GM18909 (cell line): ENCODE data around the gene AFG3L2.
A peak's percentile ranks its signal among the peaks of the same experiment; 100 is the strongest.
"Not testable (repeated sequence)": the region's sequence is repeated elsewhere in the genome, so short reads cannot be mapped to it uniquely, and the experiment has no call there.

Experiments used
- ATAC-seq: cut with Tn5 transposase; IDR thresholded peaks from one replicate; pipeline ENCODE4 v1.9.1; 2021; ENCODE audit warnings: mild to moderate bottlenecking; ENCODE audit not compliant: unreplicated experiment, poor library complexity

Gene AFG3L2

DNA sequence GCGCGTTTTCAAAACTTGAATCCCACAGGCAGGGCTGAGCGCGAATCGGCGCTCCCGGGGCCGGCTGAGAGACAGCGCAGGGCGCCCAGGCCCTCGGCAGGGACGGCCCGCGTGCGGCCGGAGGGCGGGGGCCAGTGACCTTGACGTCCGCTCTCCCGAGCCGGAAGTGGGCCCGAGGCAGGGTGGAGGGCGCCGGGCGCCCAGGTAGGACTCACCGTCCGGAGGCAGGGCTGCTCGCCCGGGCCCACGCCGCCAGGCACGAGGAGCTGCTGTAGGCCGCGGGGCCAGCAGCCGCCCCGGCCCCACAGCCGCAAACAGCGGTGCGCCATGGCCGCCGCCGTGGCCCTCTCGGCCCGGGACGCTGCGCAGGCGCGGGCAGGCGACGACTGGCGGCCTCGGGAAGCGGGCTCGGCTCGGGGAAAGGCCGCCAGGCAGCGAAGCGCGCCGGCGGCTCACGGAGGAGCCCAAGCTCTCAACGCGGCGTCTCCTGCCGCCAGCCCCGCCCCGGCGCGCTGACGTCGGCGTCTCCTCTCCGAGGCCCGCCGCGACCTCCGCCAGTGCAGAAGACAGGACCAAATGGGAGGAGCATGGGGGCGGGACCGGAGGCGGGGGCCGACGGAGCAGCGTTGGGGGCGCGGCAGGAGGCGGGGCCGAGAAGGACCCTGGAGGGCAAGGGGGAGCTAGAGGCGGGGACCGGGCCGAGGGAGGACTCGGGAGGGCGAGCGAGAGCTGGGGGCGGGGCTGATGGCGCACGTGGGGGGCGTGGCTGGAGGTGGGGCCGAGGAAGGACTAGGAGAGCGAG lies at the start of gene AFG3L2:
Gene AFG3L2, minus strand, starts transcription at position 474 of the 802 bp plus-strand sequence. Its CDS starts 145 bp downstream, at position 329.
- peak; percentile 92 for ATAC-seq

DNA sequence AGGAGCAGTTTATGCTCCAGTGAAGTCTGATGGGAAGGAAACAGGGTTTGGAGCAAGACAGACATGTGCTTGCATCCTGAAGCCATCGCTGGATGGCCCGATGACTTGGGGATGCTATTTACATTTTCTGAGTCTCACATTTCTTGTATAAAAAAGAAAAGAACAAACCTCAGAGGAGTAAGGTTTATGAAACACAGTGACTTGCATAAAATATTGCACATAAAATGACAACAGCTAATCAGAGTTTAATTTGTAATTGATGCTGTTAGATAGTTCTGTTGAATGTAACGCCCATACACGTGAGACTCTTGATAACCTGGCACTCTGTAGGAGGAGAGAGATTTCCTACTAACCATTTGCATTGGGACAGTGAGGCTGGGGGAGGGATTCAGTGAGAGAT lies 47.2 kb upstream of the AFG3L2 start:
- no peak for ATAC-seq

DNA sequence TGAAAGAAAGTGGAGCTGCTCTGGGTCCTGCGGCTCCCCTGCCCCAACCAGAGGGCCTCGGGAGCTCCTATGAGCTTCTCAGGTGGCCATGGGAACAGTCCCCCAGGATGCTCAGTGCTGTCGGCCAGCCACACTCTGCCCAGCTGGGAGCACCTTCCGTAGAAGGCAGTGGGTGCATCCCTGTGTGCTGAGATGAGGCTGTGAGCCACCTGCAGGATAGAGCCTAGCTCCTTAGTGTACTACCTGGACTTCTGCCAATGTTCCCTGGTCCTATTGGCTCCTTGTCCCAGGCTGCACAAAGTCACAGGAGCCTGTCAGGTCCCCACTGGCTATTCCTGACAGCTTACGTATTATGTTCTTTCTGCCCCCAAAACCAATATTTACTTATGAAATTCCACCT lies 46.8 kb upstream of the AFG3L2 start:
- ATAC-seq: no peak

DNA sequence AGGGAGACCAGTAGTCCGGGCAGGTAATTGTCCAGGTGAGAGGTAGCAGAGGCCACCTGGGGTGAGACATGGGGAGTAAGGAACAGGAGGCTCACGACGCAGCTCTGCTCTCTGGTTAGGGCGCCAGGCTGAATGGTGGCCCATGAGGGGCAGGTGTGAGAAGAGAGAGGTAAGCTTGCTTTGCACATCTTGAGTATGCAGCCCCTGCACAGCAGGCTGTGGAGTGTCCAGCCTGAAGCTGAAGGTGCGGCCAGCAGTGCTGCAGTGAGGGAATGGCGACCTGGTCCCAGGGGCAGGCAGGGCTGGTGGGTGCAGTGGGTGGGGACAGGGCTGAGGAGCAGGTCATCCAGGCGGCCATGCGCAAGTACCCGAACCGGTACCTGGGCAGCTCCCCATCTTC lies 46.4 kb upstream of the AFG3L2 start:
- no peak for ATAC-seq

DNA sequence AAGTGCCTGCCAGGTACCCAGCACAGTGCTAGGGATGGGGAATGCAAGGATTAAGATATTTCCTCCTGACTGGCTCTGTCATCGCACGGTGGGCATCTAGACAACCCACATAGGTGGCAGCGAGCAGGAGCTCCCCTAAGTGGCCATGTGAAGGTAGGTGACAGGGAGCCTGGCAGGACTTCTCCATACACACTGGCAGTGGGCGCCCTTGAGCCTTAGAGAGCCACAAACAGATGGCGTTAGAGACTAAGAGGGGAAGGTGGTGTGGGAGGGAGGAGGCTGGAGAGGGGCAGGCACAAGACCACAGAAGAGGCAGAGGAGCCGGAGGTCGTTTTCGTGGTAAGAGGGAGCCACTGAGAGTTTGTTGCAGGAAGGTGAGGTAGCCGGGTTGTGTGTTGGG lies 45.9 kb upstream of the AFG3L2 start:
- no peak for ATAC-seq

DNA sequence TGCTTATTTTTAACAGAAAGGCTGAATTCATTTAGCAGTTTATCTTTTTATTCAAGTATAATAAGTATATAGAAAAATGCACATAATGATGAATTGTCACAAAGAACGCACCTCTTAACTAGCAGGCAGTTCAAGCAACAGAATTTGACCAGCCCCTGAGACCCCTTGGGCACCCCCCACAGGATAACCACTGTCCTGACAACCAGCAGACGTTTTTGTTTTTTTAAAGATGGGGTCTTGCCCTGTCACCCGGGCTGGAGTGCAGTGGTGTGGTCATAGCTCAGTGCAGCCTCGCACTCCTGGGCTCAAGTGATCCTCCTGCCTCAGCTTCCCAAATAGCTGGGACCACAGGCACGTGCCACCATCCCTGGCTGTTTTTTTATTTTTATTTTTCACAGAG lies 44.7 kb upstream of the AFG3L2 start:
- no peak for ATAC-seq

DNA sequence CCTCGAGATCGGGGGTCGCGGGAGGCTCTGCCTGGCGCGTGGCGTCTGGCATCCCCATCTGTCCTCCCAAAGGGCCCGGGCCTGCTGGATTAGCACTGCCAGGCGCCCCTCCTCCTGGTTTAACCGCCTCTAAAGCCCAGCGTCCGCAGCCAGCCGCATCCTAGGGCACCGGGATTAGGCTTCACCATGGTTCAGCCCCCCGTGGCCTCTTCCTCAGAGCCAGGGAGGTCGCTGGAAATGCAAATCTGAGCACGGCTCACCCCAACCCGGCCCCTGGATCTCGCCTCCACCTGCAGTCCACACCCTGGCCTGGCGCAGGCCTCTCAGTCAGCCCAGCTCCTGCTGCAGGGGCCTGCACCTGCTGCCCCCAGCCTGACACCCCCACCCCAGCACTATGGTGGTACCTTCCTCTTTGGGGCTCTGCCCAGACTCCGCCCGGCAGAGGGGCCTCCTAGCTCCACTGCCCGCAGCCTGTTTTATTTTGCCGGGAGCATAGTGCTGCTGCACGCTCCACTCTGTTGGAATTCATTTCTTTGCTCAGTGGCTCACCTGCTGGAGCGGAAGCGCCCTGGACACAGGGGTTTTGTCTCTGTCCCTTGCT lies 43.9 kb upstream of the AFG3L2 start:
- ATAC-seq: peak; percentile 38

DNA sequence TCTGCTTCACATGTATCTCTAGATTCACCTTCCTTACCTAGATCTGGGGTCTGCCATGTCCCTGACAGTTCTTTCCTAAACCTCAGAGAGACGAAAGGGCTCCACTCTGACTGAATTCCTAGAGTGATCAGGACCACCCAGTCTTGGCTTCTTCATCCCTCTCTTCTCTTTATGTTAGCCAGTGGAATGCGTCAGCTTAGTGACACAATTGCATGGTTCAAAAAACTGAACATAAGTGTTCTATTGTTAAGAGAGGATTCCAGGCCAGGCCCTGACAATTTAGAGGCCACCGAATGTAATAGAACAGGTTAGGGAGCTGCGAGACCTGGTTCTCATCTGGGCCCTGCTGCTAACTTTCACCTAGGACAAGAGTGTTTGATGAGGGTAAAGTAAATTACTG lies 40.7 kb upstream of the AFG3L2 start:
- ATAC-seq: no peak

DNA sequence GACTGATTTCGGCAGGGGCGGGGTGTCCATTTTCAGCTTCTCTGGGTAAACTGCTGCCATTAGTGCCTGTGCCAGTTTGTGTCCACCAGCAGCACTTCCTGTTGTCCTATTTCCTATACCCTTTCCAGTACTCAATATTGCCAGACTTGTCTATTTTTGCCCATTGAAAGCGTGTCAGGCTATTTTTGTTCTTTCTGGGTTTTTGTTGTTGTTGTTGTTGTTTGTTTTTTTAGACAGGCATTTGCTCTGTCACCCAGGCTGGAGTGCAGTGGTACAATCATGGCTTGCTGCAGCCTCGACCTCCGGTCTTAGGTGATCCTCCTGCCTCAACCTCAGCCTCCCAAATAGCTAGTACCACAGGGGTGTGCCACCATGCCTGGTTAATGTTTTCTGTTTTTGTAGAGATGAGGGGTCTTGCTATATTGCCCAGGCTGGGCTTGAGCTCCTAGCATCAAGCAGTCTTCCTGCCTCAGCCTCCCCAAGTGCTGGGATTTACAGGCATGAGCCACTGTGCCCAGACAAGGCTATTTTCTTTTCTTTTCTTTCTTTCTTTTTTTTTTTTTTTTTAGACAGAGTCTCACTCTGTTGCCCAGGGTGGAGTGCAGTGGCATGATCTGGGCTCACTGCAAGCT lies 39.2 kb upstream of the AFG3L2 start:
- ATAC-seq: no peak

DNA sequence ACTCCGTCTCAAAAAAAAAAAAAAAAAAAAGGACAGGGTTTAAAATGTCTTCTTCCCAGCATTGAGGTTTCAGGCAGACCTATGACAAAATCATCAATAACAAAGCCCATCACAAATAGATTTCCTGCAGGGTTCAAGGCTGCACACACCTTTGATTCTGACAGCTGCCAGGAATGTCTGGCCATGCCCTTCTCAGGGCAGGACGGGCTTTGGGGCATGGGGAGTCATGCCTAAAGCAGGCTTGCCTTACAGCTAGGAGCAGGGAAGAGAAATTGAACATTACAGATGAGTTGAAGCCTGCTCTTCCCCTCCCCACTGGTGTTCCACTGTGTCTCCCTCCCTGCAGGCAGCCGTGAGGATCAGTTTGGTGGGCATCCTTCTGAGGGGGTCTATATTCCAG lies 34.4 kb upstream of the AFG3L2 start:
- no peak for ATAC-seq

DNA sequence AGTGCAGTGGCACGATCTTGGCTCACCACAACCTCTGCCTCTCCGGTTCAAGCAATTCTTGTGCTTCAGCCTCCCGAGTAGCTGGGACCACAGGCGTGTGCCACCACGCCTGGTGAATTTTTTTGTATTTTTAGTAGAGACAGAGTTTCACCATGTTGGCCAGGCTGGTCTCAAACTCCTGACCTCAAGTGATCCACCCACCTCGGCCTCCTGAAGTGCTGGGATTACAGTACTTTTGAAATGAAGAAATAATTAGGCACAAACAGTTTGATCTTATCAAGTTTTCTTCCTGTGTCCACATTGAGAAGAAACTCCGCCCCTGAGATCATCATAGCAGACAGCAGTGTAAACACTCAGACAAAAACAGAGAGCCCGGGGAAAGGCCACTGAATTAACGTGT lies 33.7 kb upstream of the AFG3L2 start:
- ATAC-seq: not testable (repeated sequence)

DNA sequence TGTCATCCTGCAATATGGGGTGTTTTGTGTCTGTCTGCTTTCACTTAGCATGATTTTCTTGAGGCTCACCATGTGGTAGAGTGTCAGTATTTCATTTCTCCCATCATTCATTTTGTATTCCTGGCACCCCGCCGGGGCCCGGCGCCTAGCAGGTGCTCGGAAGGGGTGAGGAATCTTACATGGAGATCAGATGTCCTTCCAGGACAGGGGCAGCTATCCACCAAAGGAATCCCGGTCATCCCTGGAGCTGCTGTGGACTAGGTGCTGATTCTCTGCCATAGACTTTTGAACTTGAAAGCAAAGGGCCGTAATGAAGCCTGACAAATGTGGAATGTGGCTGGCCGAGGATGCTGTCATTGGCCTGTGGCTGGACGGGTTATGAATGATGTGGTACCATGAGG lies 33.1 kb upstream of the AFG3L2 start:
- no peak for ATAC-seq

DNA sequence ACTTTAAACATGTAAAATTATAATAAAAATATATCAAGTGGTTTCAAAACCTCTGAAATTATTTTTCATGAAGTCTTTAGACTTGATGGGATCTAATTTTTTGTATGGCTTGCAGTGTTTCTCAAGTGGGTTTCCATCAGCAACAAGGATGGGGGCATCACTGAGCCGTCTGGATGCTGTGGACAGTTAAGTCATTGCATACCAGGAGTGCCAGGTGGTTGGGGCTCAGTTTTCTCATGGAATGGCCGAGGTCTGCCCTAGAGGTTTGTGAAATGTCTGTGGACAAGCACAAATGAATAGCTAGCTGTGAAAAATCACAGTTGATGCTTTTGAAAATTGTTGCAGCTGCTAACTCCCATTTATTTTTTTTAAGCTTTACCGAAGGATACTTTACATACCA lies 32.4 kb upstream of the AFG3L2 start:
- no peak for ATAC-seq

DNA sequence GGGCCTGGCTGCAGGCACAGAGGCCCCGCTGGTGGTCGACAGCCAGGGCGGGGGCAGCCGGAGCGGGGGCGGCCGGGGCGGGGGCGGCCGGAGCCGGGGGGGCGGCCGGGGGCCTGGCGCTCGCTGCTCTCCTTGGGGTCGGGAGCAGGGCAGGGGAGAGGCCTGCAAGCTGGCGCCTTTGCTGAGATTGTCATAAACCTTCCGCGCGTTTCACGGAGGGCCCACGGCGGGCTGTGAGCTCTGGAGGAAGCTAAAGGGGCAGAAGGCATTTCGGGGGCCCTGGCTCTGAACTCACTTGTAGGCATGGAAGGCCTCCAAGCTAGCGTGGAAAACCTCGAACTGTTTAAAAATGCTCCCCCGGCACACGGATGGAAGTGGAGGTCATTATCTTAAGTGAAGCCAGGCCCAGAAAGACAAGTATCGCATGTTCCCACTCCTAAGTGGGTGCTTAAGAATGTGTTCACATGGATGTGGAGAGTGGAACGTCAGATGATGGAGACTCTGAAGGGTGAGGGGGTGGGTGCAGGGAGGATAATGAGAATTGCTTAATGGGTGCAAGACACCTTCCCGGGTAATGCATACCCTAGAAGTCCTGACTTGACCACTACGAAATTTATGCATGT lies 31.3 kb upstream of the AFG3L2 start:
- ATAC-seq: no peak

DNA sequence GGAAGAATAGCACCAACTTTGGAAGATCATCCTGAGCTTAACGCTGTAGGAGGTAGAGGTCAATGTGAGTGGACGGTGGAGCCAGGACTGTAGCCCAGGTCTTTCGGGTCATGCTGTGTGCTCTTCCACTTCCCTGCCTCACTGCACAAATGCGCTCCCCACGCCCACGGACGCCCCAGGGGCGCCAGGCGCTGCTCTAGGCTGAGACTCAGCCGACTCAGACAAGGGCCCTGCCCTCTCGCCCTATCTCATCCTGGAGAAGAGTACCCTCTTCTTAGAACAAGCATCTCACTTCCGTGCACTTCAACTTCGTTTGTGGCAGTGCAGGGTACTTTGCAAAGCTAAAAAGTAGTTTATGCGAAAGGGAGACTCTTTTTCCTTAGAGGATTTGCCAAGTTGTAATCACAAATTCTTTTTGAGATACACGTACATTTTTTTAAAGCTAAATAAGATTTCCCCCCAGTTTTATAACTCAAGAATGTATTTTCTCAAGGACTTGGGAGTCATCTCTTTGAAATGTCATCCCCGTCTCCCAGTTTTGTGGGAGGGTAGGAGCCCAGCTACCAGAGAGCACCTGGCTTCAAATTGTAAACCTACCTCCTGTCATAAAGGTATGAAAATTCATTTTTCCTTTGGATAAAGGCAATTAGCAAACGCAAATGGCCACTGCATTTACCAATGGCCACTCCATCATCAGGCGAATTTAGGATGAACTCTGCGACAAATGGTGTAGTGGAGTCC lies 29.5 kb upstream of the AFG3L2 start:
- ATAC-seq: no peak

DNA sequence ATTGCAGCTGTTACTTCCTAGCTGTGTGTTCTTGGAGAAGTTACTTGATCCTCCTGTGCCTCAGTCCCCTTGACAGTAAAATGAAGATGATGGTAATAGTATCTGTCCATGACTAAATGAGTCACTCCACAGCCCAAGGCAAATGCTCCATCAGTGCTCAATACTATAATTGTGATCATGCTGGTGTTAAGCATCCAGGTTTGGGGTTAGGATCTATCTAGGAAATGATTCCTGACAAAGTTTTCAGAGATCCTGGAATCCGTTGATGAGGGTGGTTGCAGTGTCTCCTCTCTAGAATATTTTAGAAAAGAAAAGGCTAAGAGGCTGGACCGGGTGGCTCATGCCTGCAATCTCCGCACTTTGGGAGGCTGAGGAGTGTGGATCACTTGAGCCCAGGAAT lies 28.0 kb upstream of the AFG3L2 start:
- ATAC-seq: no peak

DNA sequence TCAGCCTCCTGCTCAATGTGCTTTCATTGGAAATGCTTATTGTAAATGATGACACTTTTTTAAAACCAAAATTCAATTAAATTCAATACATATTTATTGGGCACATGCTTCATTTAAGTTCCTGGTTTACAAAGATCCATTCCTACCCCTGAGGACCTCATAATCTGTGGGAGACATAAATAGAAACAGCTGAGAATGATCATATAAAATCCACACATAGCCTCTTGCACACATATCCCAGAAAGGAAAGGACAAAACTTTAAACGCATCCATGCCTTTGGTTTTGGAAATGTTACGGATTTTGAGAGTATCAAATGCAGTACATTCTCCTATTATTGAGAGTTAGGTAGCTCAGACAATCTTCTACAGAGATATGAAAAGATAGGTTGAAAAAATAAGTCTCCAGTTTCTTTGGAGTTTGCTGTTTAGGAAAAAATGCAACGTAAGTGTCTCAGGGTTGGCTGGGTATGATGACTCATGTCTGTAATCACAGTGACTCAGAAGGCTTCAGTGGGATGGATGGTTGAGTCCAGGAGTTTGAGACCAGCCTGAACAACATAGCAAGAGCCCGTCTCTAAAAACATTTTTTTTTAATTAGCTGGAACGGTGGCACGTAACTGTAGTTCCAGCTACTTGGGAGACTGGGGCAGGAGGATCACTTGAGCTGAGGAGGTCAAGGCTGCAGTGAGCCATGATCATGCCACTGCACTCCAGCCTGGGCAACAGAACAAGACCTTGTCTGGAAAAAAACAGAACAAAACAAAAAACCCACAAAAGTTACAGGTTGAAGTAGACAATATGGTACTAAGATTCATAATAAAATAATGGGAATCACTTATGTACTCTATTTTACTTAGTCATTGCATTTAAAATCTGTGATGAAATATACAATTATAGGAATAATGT lies 26.8 kb upstream of the AFG3L2 start:
- ATAC-seq: no peak

DNA sequence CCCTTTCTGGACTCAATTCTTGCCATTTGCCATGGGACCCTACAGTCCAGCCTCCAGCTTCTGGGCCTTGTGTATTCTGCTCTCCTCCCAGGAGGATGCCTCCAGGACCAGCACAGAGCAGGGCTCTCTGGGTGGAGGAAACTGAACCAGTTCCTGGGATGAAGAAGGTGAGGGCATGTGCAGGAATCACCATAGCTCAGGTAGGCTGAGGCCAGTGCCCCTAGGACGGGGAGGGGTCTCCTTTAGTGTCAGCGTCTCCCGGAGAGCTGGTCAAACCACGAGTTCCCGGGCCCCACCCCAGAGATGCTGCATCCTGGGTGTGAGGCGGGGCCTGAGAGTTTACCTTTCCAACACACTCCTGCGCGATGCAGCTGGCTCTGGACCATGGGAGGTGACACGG lies 24.9 kb upstream of the AFG3L2 start:
- no peak for ATAC-seq

DNA sequence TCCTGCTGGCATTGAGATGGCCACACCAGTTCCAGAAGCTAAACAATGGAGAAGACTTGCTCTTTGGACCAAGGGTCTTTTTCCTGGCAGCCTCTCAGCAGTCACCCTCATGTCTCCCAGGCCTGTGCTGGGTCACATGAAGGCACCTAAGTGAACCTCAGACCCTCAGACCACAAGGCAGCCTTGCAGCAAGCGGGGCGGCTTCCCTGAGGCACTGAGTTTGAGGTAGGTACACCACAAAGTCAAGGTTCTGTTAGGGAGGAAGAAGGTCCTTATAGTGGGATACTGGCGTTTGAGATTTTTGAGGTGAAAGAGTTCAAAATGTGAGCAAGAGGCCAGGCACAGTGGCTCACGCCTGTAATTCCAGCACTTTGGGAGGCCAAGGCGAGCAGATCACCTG lies 22.2 kb upstream of the AFG3L2 start:
- no peak for ATAC-seq

DNA sequence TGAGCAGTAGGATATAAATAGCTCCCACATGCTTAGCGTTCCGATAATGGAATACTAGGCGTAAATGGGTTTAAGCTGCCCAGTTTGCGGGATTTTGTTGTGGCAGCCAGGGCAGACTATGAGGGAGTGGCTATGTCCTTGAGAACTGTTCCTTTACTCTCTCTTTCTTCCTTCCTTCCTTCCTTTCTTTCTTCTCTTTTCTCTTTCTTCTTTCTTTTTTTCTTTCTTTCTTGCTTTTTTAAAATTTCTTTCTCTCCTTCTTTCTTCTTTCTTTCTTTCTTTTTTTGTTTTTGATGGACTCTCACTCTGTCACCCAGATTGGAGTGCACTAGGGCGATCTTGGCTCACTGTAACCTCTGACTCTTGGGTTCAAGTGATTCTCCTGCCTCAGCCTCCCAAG lies 21.6 kb upstream of the AFG3L2 start:
- ATAC-seq: no peak
